Activated CD8-positive, alpha-beta T cell treated with anti-CD3 and anti-CD28 coated beads for 36 hours (primary cell): ENCODE measurements around the gene ANGPT4. TPM values are rescaled to one million over a fixed set of nuclear protein-coding genes. Genes with fewer than 3 reads are reported as not detected.

Experiments used
- ATAC-seq: fragments of 200-7000 bp; cut with Tn5 transposase; one replicate; pipeline ENCODE4 v1.10.0; 2021; ENCODE audit warnings: mild to moderate bottlenecking, moderate library complexity
- CTCF ChIA-PET: fragments of 350-600 bp; sonication (Branson Sonifier 250); formaldehyde crosslinking; loops from one replicate; lab custom pipeline; 2021; ENCODE audit warnings: antibody characterized with exemption; lab: Charles Lee
- POLR2A ChIA-PET: fragments of 350-600 bp; sonication (Branson Sonifier 250); formaldehyde crosslinking; loops from one replicate; lab custom pipeline; 2021; ENCODE audit warnings: antibody characterized with exemption; lab: Charles Lee
- DNase-seq: peaks from one replicate; pipeline ENCODE4 v3.0.0-alpha.2; 2020
- H3K27ac Mint-ChIP-seq: one replicate; pipeline ENCODE4 v1.8.0; 2021; ENCODE audit warnings: mild to moderate bottlenecking, mixed read lengths
- H3K27me3 Mint-ChIP-seq: one replicate; pipeline ENCODE4 v1.8.0; 2021; ENCODE audit warnings: mixed read lengths
- H3K36me3 Mint-ChIP-seq: one replicate; pipeline ENCODE4 v1.8.0; 2021; ENCODE audit warnings: low read depth, mixed read lengths
- H3K4me1 Mint-ChIP-seq: one replicate; pipeline ENCODE4 v1.8.0; 2021; ENCODE audit warnings: low read depth, mixed read lengths
- H3K4me3 Mint-ChIP-seq: one replicate; pipeline ENCODE4 v1.8.0; 2021; ENCODE audit warnings: mild to moderate bottlenecking, moderate library complexity, mixed read lengths
- H3K9me3 Mint-ChIP-seq: one replicate; pipeline ENCODE4 v1.8.0; 2021; ENCODE audit warnings: mixed read lengths
- intact Hi-C: fragments of 100-400 bp; cut with micrococcal nuclease; formaldehyde crosslinking; loops from one replicate; pipeline ENCODE4 v1.10.0; 2022
- total RNA-seq, 2 experiments: library from RNA; stranded (reverse); gene quantifications; one replicate each; pipeline ENCODE4 v1.2.3, GENCODE V29; 2021
- TF ChIP-seq, protein P1 (sequence below): fragments of 200-600 bp; IDR thresholded peaks from one replicate; pipeline ENCODE4 v1.8.0; 2022; ENCODE audit warnings: antibody characterized with exemption, mild to moderate bottlenecking

ANGPT4 gene
- total RNA-seq, 2 experiments from 2014 or later: not detected

DNA sequence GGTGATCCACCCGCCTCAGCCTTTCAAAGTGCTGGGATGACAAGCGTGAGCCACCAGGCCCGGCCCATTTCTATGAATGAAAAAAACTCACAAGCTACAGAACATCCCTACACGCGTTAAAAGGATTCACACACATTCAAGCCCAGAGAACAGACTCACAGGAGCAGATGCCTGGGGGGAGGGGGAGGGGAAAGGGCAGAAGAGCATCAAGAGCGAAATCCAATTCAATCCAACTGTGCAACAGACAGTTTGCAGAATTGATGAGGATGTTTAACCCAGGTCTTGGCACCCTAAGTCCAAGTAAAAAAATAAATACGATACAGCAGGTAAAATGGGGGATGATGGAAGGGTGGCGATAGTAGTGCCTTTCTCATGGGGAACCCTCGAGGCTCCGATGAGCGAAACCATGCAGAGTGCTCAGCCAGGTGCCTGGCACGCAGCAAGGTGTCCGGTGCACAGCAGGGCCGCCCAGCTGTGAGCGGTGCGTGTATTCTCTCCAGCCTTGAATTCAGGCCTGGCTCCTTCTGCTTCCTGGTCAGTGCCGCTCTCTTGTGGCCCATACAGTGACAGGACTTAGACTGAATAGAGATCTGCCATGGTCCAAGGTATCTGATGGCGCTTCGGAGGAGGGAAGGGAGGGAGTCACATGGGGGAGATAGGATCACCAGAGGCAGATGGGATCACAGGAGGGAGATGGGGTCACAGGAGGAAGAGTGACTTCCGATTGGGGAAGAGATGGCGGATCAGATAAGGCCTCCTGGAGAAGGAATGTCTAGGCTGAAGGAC is 35.4 kb upstream of the ANGPT4 start:
- TF ChIP-seq, protein P1, sequence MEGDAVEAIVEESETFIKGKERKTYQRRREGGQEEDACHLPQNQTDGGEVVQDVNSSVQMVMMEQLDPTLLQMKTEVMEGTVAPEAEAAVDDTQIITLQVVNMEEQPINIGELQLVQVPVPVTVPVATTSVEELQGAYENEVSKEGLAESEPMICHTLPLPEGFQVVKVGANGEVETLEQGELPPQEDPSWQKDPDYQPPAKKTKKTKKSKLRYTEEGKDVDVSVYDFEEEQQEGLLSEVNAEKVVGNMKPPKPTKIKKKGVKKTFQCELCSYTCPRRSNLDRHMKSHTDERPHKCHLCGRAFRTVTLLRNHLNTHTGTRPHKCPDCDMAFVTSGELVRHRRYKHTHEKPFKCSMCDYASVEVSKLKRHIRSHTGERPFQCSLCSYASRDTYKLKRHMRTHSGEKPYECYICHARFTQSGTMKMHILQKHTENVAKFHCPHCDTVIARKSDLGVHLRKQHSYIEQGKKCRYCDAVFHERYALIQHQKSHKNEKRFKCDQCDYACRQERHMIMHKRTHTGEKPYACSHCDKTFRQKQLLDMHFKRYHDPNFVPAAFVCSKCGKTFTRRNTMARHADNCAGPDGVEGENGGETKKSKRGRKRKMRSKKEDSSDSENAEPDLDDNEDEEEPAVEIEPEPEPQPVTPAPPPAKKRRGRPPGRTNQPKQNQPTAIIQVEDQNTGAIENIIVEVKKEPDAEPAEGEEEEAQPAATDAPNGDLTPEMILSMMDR: no peak
- Mint-ChIP-seq H3K4me3 (no peak overlapping the region), H3K4me1 (no peaks in the 10 kb centered on the region), H3K27ac (no peak overlapping the region), H3K9me3 (no peaks in the 10 kb centered on the region), H3K27me3 (peaks cover 37% of the 10 kb centered on the region), H3K36me3 (no peaks in the 10 kb centered on the region)
- ChIA-PET CTCF (interaction anchor here (1.1 kb wide), 2 partner anchors 135 to 136 kb away, joined by 3 read pairs; no protein-coding TSS in a partner anchor), POLR2A (no interaction called here)
- no peak for ATAC-seq
- intact Hi-C loops: no loop called here
- DNase-seq: no peak

- Mint-ChIP-seq H3K27ac (no peak overlapping the region), H3K36me3 (no peaks in the 10 kb centered on the region), H3K4me1 (no peaks in the 10 kb centered on the region), H3K27me3 (peaks cover 20% of the 10 kb centered on the region), H3K9me3 (no peaks in the 10 kb centered on the region), H3K4me3 (no peak overlapping the region)
- POLR2A ChIA-PET: no interaction called here
- TF ChIP-seq, protein P1: no peak
- no peak for DNase-seq
- no peak for ATAC-seq
- intact Hi-C loops: no loop called here
- CTCF ChIA-PET: no interaction called here
These were observed 33.6 kb upstream of the ANGPT4 start for GRCh38 chr20:949717-950116.

- CTCF ChIA-PET: interaction anchor here (1.1 to 1.2 kb wide), 2 partner anchors 9 to 128 kb away, joined by 3 to 4 read pairs; no protein-coding TSS in a partner anchor
- Mint-ChIP-seq H3K4me3 (no peak overlapping the region), H3K9me3 (no peaks in the 10 kb centered on the region), H3K27me3 (peaks cover 12% of the 10 kb centered on the region), H3K36me3 (no peaks in the 10 kb centered on the region), H3K4me1 (no peaks in the 10 kb centered on the region), H3K27ac (no peak overlapping the region)
- POLR2A ChIA-PET: interaction anchor here (0.7 kb wide), 1 partner anchor 180 kb away, joined by 3 read pairs; no protein-coding TSS in a partner anchor
- no peak for ATAC-seq
- TF ChIP-seq, protein P1: no peak
- intact Hi-C loops: no loop called here
- no peak for DNase-seq
These were observed 30.7 kb upstream of the ANGPT4 start for GRCh38 chr20:946826-947225.

DNA sequence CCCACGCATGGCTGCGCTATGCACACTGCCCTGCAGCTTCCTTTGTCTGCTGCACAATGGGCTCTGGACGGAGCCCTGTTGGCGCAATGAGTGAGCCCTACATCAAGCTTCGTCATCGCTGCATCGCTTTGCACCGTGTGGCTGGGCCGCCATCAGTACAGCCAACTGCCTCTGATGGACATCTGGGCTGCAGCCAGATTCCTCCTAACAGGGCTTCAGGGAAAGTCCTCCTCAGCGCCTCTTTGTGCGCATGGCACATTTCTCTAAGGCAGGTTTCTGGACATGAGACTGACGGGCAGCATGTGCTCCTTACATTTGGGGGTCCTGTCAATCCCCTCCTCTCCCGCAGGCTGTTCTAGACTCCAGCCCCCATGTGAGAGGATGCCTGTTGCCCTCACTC is 29.7 kb upstream of the ANGPT4 start:
- Mint-ChIP-seq H3K4me1 (no peaks in the 10 kb centered on the region), H3K4me3 (no peak overlapping the region)
- no peak for ATAC-seq

More for the DNA sequence above, 29.7 kb upstream of the ANGPT4 start:
- no peak for DNase-seq
- intact Hi-C loops: no loop called here
- Mint-ChIP-seq H3K27ac (no peak overlapping the region), H3K9me3 (no peaks in the 10 kb centered on the region), H3K36me3 (no peaks in the 10 kb centered on the region), H3K27me3 (peaks cover 12% of the 10 kb centered on the region)
- TF ChIP-seq, protein P1: no peak
- POLR2A ChIA-PET: no interaction called here
- CTCF ChIA-PET: interaction anchor here (1.1 to 1.2 kb wide), 2 partner anchors 10 to 127 kb away, joined by 3 to 4 read pairs; no protein-coding TSS in a partner anchor
